GM19455 (cell line): ENCODE data around the gene MISFA.
"Not testable (repeated sequence)": the region's sequence is repeated elsewhere in the genome, so short reads cannot be mapped to it uniquely, and the experiment has no call there.

Source experiments
- ATAC-seq: cut with Tn5 transposase; IDR thresholded peaks from one replicate; pipeline ENCODE4 v1.9.1; 2021; ENCODE audit not compliant: unreplicated experiment

MISFA gene

GRCh38 chr11:18599739-18600230 lies at the start of gene MISFA:
MISFA (plus strand) TSS chr11:18599789; CDS start chr11:18599929, 140 bp downstream.
- ATAC-seq: no peak

DNA sequence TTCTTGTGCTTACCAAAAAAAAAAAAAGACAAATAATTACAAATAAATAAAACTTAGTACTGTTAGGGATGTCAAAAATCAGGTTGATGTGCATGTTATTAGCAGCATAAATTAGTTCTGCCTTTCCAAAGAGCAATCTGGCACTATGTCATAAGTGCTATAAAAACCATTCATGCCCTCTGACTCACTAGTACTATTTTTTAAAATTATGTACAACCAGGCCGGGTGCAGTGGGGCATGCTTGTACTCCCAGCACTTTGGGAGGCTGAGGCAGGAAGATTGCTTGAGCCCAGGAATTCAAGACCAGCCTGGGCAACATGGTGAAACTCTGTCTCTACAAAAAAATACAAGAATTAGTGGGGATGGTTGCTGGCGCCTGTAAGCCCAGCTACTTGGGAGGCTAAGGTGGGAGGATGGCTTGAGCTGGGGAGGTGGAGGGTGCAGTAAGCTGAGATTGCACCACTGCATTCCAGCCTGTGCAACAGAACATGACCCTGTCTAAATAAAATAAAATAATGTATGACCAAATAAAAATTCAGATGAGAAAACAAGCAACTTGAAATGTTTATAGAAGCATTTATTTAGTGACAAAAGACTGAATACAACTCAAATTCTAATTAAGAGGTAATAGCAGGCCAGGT lies 36.4 kb upstream of the MISFA start:
- ATAC-seq: no peak

DNA sequence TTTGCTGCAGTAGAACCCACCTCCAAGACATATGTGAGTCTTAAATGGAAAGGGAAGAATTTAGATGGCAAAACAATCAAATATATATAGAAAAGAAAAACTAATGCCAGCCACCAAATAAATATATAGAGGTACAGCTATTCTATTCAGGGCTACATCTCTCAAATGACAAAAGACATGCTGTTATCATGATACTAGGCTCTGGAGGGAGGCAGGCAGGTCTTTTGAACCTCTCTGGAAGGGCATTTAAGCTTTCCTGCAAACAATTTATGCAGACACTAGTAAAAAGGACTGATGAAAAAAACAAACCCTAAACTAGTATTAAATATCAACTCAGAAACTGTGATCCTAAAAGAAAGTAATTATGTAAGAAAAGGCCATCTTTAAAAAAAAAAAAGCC lies 35.4 kb upstream of the MISFA start:
- ATAC-seq: no peak

DNA sequence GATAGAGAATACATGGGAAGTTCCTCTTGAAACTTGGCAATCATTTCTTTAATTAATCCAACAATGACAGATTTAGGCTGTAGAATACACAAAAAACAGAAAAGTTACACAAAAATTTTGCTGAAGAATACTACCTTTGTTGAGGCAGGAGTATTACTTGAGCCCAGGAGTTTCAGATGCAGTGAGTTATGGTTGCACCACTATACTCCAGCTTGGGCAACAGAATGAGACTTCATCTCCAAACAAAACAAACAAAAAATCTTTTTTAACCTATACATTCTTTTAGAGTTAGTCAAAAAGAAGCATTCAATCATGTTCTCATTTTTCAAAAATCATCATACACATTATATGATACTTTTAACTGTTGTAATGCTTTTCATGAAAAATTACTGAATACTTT lies 33.2 kb upstream of the MISFA start:
- ATAC-seq: no peak

DNA sequence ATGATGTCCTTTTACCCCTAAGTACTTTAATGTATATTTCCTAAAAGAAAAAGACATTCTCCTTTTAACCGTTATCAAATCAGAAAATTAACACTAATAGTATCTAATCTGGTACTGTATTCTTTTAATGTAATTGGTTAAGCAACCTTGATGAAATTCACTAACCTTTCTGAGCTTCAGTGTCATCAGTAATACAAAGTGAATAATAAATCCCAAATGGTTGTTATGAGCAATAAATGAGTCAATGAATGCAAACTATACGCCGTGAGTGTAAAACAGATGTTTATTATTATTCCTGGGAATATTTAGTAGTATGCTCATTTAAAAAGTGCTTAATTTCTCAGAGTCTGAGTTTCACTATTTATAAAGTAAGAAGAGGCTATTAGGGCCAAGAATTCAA lies 32.5 kb upstream of the MISFA start:
- ATAC-seq: no peak

- no peak for ATAC-seq
Observed at GRCh38 chr11:18575361-18575760, 24.2 kb upstream of the MISFA start.

GRCh38 chr11:18578975-18579598 lies 20.5 kb upstream of the MISFA start:
- no peak for ATAC-seq

DNA sequence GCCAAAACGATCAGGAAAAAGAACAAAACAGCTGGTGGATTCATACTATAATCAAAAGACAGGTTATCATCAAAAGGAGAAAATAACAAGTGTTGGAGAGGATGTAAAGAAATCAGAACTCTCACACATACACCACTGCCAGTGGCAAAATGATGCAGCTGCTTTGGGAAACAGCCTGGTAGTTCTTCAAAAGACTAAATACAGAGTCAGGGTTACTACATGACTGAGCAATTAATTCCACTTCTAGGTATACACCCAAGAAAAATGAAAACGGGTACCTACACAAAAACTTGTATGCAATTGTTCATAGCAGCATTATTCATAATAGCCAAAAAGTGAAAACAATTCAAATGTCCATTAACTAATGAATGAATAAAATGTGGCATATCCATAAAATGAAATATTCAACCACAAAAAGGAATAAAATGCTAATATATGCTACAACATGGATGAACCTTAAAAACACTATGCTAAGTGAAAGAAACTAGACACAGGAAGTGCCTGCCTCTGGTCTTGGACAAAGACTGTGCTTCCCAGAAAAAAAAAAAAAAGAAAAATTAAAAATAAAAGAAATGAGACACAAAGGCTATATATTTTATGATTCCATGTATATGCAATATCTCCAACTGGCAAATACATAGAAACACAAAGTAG lies 19.3 kb upstream of the MISFA start:
- ATAC-seq: no peak

GRCh38 chr11:18581825-18582224 lies 17.8 kb upstream of the MISFA start:
- no peak for ATAC-seq

- peak; percentile 71 for ATAC-seq
Observed at GRCh38 chr11:18588297-18589252, 11.0 kb upstream of the MISFA start, which contains the start of gene UEVLD. UEVLD (minus strand) TSS chr11:18588734; CDS start chr11:18588654, 80 bp downstream.

DNA sequence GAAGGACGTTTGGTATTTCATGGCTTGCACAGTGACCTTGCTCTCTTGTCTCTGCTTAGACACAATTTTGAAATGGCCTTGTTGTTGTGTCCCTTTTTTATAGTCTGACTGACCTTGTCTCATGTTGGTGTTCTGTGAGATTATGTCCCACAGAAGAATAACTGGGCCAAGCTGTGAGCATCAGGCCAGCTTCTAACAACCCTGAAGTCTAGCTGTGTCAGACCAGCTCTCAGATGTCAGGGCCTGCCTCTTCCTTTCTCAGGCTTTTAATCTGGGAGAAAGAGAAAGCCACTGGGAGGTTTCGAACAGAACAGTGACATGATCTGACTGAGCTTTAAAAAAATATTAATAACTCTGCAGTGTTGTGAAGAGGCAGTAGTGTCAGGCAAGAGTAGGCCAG lies 9.0 kb upstream of the MISFA start:
- no peak for ATAC-seq

DNA sequence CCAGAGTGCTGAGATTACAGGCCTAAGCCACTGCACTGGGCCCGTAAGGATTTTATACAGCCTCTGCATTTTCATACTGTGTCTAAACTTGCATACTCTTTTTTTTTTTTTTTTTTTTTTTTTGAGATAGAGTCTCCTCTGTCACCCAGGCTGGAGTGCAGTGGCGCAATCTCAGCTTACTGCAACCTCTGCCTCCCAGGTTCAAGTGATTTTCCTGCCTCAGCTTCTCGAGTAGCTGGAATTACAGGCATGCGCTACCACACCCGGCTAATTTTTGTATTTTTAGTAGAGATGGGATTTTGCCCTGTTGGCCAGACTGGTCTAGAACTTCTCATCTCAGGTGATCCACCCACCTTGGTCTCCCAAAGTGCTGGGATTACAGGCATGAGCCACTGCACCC lies 5.5 kb upstream of the MISFA start:
- ATAC-seq: not testable (repeated sequence)

DNA sequence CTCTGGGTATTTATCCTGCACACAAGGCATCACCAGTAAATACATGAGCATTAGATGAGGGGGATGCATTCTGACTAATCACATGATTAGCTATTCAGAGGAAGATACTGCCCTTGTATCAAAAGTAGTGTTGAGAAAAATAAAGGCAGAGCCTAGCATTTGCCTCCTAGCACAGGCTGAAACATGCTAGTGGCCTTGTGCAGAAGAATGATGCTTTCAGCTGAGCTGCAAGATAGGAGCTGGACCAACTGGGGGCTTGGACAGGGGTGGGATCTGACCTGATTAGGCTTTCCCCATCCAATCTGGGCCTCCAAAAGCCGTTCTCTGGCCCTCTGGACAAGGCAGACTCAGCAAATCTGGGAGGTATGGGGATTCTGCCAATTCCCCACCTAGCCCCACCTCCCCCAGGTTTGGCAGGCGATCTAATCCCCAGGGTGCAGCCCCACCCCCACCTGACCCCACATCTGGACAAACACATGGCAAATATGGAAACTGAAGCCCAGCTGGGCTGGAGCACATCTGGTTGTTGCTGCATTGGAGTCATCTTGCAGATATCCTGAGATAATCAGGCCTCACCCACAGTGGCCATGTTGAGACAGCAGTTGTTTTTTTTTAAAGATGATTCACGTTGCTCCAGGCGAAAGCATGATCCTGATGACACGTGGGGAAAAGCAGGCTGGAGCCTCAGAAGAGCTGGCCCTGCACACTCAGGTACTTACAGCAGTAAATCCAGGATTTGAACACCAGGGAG lies 4.4 kb upstream of the MISFA start:
- no peak for ATAC-seq

DNA sequence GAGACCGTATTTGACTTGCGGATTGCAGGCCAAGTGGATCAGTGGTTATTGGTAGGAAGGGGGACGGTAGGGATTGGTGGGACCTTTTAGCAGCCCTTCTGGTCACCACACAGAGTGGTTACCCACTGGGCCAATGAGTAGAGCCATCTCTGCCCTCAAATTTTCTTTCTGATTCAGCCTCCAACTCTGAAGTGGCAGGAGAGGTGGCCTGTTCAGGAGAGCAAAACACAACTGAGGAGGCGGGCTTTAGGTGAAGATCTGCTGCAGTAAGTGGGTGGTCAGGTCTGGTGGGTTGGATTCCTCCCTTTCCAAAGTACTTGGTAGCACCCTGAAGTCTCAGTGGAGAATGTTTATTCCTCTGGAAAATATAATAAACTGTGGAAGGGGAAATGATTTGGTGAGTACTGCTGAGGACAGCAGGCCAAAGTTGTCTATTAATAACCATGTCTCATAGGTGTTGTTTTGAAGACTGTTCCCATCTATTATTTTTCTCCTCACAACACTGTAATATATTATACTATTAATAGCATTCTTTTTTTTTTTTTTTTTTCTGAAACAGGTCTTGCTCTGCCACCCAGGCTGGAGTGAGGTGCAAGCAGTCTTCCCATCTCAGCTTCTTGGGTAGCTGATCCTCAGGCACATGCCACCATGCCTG lies 1.5 kb downstream of the MISFA start:
- ATAC-seq: no peak

DNA sequence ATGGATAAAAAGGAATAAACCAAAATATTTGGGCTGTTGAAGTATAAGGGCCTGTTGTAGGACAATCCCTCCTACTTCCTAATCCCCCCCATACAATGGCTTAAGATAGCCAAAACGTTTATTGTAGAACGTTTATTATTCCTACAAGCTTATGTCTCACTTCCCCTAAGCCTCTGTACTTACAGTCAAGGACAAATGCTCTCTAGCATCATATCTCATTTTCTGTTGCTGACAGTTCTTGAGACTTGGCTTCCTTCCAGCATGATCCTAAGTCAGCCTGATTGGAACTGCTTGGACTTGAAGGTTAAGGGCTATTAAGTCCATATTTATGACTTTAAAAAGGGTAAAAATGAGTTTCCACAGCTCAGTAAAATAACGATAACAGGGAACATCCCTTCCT lies 8.8 kb downstream of the MISFA start:
- ATAC-seq: no peak

GRCh38 chr11:18611196-18611595 lies 11.6 kb downstream of the MISFA start:
- no peak for ATAC-seq

DNA sequence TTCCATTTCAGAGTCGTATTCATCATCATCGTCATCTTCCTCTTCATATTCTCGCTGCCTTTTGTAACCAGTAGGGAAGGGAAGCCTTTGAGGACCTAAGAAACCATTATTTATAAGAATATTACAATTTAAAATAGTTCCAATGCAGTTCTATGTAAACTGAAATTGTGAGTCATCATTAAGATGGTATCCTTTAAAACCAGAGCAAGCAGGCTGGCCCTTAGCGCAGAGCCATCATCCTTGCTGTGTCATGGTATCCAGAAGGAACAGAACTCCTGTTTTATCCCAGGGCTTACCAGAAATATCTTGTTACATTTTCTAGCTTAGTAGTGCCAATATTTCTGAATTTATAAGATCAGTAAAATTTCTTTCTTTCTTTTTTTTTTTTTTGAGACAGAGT lies 12.8 kb downstream of the MISFA start:
- no peak for ATAC-seq

DNA sequence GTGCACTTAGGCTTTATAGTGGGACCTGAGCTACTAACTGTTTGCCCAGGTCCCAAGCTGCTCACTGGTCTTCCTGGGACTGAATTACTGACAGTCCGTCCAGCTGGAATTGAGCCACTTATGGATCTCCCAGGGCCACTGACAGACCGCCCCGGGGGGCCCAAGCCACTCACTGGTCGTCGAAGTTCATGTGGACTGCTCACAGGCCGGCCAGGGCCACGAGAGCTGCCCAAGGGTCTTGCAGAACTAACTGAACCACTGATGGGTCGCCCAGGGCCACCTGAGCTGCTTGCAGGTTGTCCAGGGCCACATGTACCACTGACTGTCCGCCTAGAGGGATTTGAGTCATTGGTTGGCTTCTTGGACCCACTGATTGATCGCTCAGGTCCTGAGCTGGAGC lies 15.1 kb downstream of the MISFA start:
- no peak for ATAC-seq

- ATAC-seq: peak; percentile 92
Observed at GRCh38 chr11:18615628-18616392, 16.2 kb downstream of the MISFA start.
